SK-N-MC (cell line): ENCODE measurements around the gene NFIL3.

Experiments used
- DNase-seq: peaks from one replicate; pipeline ENCODE4 v3.0.0-alpha.2; 2011; ENCODE audit warnings: low read depth, low spot score
- H3K27ac ChIP-seq: fragments of 200-600 bp; sonication (generic); 2 replicates; pipeline ENCODE4 v1.5.1; 2016; ENCODE audit warnings: mixed run types
- H3K36me3 ChIP-seq: fragments of 200-600 bp; sonication (generic); 2 replicates; pipeline ENCODE4 v1.6.1; 2017; ENCODE audit warnings: antibody characterized with exemption, low read length, mixed read lengths; ENCODE audit not compliant: insufficient read depth
- H3K4me3 ChIP-seq: fragments of 200-600 bp; sonication (generic); 2 replicates; pipeline ENCODE4 v1.5.1; 2016
- H3K9ac ChIP-seq: fragments of 200-600 bp; sonication (generic); 2 replicates; pipeline ENCODE4 v1.8.0; 2017; ENCODE audit warnings: mixed run types, mixed read lengths; ENCODE audit not compliant: insufficient read length
- H3K9me3 ChIP-seq: fragments of 200-600 bp; sonication (generic); 2 replicates; pipeline ENCODE4 v1.6.1; 2017; ENCODE audit warnings: low read depth, mild to moderate bottlenecking, antibody characterized with exemption, low read length, moderate library complexity, mixed read lengths
- EZH2 ChIP-seq: fragments of 200-600 bp; sonication (generic); IDR thresholded peaks from one replicate; pipeline ENCODE4 v1.6.1; 2017; ENCODE audit warnings: antibody characterized with exemption
- FOXP2 ChIP-seq: optimal IDR thresholded peaks from 2 replicates; pipeline ENCODE3; 2011; ENCODE audit warnings: mild to moderate bottlenecking, moderate library complexity; ENCODE audit not compliant: insufficient read depth; ENCODE audit errors: extremely low read length, control extremely low read depth
- POLR2AphosphoS5 ChIP-seq: IDR thresholded peaks from 2 replicates; pipeline ENCODE4 v1.6.1; 2012; ENCODE audit warnings: mild to moderate bottlenecking, low read depth, low read length, borderline replicate concordance

The NFIL3 gene

DNA sequence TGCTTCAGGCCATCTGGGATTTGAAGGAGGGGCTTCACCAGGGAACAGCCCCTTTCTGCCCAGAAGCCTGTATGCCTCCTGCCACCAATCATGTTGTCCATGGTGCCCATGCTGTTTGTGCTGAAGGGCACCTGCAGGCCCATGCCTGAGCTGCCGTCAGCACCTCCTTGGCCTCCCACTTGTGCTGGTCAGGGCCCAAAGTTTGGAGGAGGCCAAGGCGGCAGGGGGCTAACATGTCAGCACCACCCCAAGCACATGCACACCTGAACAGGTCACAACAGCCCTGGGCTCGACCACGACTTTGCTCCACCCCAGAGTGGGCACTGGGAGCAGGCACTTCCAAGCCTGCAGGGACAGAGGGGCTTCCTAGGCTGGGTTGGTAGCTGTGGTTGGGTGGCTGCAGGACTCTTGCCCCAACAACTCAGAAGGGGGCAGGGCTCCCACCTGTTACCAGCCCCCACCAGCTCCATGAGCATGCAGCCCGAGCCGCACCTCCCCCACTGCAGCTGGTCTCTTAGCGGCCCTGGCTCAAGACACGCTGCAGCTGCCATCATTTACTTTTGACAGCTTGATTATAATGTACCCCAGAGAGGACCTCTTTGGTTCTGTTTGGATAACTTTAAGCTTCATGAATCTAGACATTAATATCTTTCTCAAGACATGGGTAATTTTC, 19.8 kb upstream of the NFIL3 start:
- TF ChIP-seq POLR2AphosphoS5 (no peak), FOXP2 (no peak)
- DNase-seq, result no peak
- no peak overlapping the region for H3K4me3 ChIP-seq
- H3K36me3 ChIP-seq, result no peaks in the 10 kb centered on the region
- H3K27ac ChIP-seq, result no peak overlapping the region
- H3K9ac ChIP-seq, result no peak overlapping the region
- no peaks in the 10 kb centered on the region for H3K9me3 ChIP-seq

DNA sequence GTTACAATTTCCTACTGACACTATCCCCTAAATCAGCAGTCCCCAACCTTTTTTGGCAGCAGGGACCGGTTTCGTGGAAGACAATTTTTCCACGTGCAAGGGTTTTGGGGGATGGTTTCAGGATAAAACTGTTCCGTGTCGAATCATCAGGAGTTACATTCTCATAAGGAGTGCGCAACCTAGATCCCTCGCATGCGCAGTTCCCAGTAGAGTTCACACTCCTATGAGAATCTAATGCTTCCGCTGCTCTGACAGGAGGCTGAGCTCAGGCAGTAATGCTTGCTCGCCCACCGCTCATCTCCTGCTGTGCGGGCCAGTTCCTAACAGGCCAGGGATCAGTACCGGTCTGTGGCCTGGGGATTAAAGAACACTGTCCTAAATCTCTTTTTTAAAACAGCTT, 13.2 kb upstream of the NFIL3 start:
- Histone ChIP-seq H3K4me3 (no peak overlapping the region), H3K9ac (no peak overlapping the region), H3K27ac (no peak overlapping the region), H3K9me3 (no peaks in the 10 kb centered on the region), H3K36me3 (no peaks in the 10 kb centered on the region)
- DNase-seq, result no peak
- TF ChIP-seq POLR2AphosphoS5 (no peak), FOXP2 (no peak), EZH2 (no peak)

DNA sequence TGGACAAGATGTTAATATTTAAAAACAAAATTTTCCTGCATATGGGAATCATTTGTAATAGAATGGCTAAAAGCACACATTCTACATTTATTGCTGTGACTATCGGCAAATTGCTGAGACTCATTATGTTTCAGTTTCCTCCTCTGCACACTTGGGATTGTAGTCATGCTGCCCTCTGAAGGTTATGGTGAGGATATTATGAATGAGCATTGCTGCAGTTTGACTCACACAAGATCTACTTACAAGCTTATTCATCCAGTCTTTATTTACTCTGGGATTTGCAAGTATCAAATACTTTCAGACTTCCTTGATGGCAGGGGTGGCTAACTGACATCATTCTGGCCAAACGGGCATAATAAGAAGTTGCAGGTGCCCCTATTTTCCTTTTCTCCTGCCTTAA, 9.5 kb upstream of the NFIL3 start:
- no peak for DNase-seq
- Histone ChIP-seq H3K9me3 (no peaks in the 10 kb centered on the region), H3K9ac (no peak overlapping the region), H3K36me3 (no peaks in the 10 kb centered on the region), H3K27ac (no peak overlapping the region), H3K4me3 (no peak overlapping the region)
- TF ChIP-seq FOXP2, result no peak
- TF ChIP-seq POLR2AphosphoS5, result no peak
- TF ChIP-seq EZH2, result no peak

DNA sequence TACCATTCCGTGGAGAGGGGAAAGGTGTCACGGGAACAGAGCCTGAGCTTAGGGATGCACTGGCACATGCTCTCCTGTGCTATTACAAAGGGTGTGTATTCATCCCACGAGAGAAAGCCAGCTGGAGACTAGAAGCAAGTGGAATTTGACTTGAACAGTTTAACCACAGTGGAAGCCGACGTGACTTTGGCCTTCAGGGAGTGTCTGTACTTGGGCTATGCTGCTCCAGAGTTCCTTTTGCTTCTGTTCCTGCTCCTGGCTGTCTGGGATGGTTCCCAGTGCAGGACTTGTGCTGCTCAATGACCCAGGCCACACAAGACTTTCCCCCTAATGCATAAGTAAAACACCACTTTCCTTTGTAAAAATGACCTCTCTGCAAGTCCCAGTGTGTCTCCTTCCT, 7.9 kb upstream of the NFIL3 start:
- Histone ChIP-seq H3K36me3 (no peaks in the 10 kb centered on the region), H3K4me3 (no peak overlapping the region), H3K27ac (no peak overlapping the region), H3K9ac (no peak overlapping the region), H3K9me3 (no peaks in the 10 kb centered on the region)
- DNase-seq, result no peak
- TF ChIP-seq POLR2AphosphoS5 (no peak), FOXP2 (no peak)

DNA sequence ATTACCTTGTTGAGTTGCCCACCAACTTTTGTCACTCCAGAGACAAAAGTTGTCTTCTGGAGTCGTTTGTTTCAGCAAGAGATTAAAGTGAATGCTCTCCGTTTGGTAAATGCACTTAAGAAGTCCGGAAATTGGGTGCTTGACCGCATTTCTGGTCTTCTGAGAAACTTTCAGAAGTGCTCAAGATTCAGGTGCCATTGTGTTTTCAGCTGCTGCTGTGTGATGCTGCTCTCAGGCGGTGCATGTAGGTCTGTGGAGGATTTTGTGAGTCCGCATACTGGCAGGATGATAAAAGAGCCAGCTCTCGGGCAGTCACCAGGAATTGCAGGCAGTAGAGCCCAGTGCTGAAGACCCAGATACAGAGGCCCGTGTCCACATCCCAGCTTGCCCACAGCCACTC, 5.9 kb upstream of the NFIL3 start:
- Histone ChIP-seq H3K9me3 (no peaks in the 10 kb centered on the region), H3K9ac (no peak overlapping the region), H3K4me3 (no peak overlapping the region), H3K36me3 (no peaks in the 10 kb centered on the region), H3K27ac (no peak overlapping the region)
- no peak for TF ChIP-seq FOXP2
- TF ChIP-seq POLR2AphosphoS5, result no peak
- no peak for TF ChIP-seq EZH2
- no peak for DNase-seq

DNA sequence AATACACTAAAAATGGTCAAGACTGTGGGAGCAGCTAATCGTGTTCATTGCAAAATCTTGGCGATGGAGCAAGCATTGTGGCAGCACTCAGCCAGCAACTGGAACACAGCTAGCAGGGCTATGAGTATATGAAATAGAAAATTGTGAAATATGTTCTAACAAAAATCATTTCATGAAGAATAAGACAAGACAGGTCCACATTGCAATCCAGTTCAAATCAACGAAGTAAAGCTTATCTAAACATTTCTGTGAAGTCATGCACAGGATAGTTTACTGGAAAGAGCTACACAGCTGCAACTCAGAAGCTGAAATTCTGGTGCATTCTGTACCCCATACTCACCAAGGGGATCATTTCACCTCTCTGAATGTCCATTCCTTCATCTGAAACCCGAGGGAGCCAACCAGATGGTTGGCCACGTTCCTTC, 5.3 kb upstream of the NFIL3 start:
- H3K36me3 ChIP-seq, result no peaks in the 10 kb centered on the region
- no peak for TF ChIP-seq POLR2AphosphoS5
- TF ChIP-seq FOXP2, result no peak
- TF ChIP-seq EZH2, result no peak
- no peak for DNase-seq

DNA sequence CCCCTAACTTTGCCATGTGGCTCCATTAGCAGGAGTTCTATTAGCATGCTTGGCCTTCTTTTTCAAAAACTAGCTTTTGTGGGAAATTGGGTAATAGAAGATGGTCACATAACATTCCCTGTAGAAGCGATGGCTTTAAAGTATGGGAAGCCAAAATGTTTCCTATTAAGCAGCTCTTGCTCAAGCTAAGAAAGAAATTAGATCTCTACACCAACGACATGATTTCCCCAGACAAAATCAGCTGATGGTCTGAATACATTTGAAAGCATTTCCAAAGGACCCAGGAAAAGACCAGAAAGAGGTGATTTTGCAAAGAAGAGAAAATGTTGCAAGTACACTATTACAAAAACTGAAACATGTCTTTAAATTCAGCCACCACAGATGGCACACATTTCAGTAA, 4.8 kb upstream of the NFIL3 start:
- Histone ChIP-seq H3K9ac (no peak overlapping the region), H3K27ac (no peak overlapping the region), H3K36me3 (no peaks in the 10 kb centered on the region)

More for the DNA sequence above, 5.3 kb upstream of the NFIL3 start:
- H3K4me3 ChIP-seq, result no peak overlapping the region
- no peaks in the 10 kb centered on the region for H3K9me3 ChIP-seq
- no peak overlapping the region for H3K27ac ChIP-seq
- H3K9ac ChIP-seq, result no peak overlapping the region

DNA sequence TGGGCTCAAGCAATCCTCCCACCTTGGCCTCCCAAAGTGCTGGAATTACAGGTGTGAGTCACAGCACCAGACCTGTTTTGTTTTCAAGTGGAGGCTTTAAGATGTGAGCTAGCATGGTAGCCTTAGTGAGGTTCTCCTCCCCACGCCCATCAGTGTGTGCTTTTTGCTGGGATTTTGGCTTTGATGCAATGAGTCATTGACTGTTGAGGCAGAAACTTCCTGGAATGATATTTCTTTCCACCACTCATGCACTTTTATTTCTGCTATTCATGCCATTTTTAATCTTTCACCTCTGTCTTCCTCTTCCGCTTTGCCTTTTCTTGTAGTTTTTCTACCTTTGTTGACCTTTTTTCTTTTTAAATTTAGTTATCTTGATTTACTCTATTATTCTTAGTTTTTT, 4.2 kb upstream of the NFIL3 start:
- H3K4me3 ChIP-seq, result no peak overlapping the region
- no peak overlapping the region for H3K9ac ChIP-seq
- no peak overlapping the region for H3K27ac ChIP-seq
- no peaks in the 10 kb centered on the region for H3K36me3 ChIP-seq
- no peaks in the 10 kb centered on the region for H3K9me3 ChIP-seq
- TF ChIP-seq POLR2AphosphoS5 (no peak), EZH2 (no peak), FOXP2 (no peak)
- DNase-seq, result no peak

More for the DNA sequence above, 4.8 kb upstream of the NFIL3 start:
- no peak for DNase-seq
- no peaks in the 10 kb centered on the region for H3K9me3 ChIP-seq
- H3K4me3 ChIP-seq, result no peak overlapping the region
- TF ChIP-seq POLR2AphosphoS5, result no peak
- TF ChIP-seq FOXP2, result no peak
- TF ChIP-seq EZH2, result no peak

DNA sequence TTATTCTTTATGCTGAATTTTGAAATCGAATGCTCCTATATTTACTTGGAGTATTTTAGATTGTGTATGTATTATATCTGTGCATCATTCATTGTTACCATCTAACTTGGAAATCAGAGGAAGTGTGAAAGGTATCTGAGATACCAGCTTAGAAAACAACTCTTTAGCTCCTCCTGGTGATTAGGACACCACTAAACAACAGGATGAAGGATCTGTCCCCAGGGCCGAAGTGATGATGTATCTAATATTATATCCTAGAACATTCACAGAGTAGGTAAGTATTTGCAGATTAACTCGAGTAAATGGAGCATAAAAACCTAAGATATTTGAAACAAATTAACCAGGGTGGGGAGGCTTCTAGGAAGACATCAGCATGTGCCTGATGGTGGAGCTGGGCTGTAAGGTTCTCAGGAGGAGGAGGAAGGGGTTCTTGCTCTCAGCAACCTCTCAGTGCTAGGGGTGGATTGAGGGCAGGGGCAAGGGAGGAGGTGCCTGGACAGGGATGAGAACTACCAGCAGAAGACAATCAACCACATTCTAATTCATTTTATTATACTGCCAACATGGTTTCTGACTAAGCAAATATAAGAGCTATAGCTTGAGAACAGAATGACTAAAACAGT, 2.6 kb upstream of the NFIL3 start:
- no peaks in the 10 kb centered on the region for H3K9me3 ChIP-seq
- no peak overlapping the region for H3K4me3 ChIP-seq
- no peak for DNase-seq
- TF ChIP-seq FOXP2, result no peak
- no peak for TF ChIP-seq EZH2
- TF ChIP-seq POLR2AphosphoS5, result no peak
- H3K9ac ChIP-seq, result no peak overlapping the region
- H3K27ac ChIP-seq, result no peak overlapping the region
- H3K36me3 ChIP-seq, result no peaks in the 10 kb centered on the region
